ENCODE measurements around the gene CFAP73. TPM values are rescaled to one million over a fixed set of nuclear protein-coding genes. Genes with fewer than 3 reads are reported as not detected.

CFAP73 gene
- polyA plus RNA-seq, 1 of the 3 experiments (the other 2 are of a cell fraction): not detected

DNA sequence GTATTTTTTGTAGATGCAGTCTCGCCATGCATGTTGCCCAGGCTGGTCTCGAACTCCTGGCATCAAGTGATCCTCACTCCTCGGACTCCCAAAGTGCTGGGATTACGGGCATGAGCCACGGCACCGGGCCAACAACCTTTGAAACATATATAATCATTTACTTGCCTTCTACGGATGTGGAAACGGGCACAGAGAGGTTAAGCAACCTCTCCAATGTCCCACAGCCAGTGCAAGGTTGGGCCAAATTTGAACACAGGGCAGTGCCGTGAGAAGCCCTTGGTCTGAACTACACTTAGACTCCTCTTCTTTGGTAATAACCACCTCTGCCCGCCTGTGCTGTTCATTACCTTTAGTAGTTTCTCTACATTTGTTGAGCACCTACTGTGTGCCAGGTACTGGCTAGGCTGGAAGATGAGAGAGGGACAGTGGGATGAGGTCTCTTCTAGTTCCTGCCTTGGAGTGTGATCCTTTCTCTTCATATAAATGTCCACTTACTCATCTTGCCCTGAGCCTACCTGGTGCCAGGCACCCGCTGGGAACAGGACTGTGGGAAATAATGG, 33.6 kb downstream of the CFAP73 start:
- Histone ChIP-seq H3K9ac (no peak overlapping the region), H3K79me2 (ENCODE audit: insufficient read depth) (peaks cover 76% of the 10 kb centered on the region), H3K4me3 (ENCODE audit: low read depth in 2 of 2, low read length in 1 of 2) (no peak overlapping the region), H3K4me1 (ENCODE audit: control insufficient read depth in 1 of 2, insufficient read depth in 2 of 2, low read depth in 1 of 2, low read length in 1 of 2) (peaks cover 5 to 10% of the 10 kb centered on the region in 2 experiments; a peak in 2 of 4 replicates), H3K9me3 (no peaks in the 10 kb centered on the region), H3K36me3 (replicated peaks in 1 of 2; ENCODE audit: control insufficient read depth in 1 of 2, insufficient read depth in 2 of 2, low read length in 1 of 2) (peaks cover 20% of the 10 kb centered on the region in 2 experiments), H3K27me3 (ENCODE audit: insufficient read depth) (no peaks in the 10 kb centered on the region), H3F3A (replicated peaks; ENCODE audit: insufficient read depth) (peaks cover 9% of the 10 kb centered on the region), H3K27ac (ENCODE audit: low read depth in 2 of 2, low read length in 1 of 2) (no peak overlapping the region), H3K4me2 (no peak overlapping the region; the same call in 1 of the 2 replicates), H2AFZ (ENCODE audit: low read depth) (no peak overlapping the region), H4K20me1 (ENCODE audit: insufficient read depth) (peaks cover 6% of the 10 kb centered on the region), H3K9me2 (no peaks in the 10 kb centered on the region)
- ChIA-PET POLR2A (no interaction called here), CTCF (interaction anchor here (3.5 kb wide), 1 partner anchor 9 kb away, joined by 12 read pairs; no protein-coding TSS in a partner anchor)
- TF ChIP-seq YY1 (IDR thresholded peaks at IDR 0.05; ENCODE audit: low read depth) (no peak), EZH2phosphoT487 (IDR thresholded peaks at IDR 0.05; ENCODE audit: borderline replicate concordance, low read depth) (no peak), JUND (IDR thresholded peaks at IDR 0.05) (no peak), ELF1 (IDR thresholded peaks at IDR 0.05) (no peak), RAD21 (IDR thresholded peaks at IDR 0.05; ENCODE audit: low read length) (no peak), TCF12 (IDR thresholded peaks at IDR 0.05) (no peak), MEF2A (IDR thresholded peaks at IDR 0.05; ENCODE audit: borderline replicate concordance, low read depth) (no peak)
- TF ChIP-seq, protein P1, sequence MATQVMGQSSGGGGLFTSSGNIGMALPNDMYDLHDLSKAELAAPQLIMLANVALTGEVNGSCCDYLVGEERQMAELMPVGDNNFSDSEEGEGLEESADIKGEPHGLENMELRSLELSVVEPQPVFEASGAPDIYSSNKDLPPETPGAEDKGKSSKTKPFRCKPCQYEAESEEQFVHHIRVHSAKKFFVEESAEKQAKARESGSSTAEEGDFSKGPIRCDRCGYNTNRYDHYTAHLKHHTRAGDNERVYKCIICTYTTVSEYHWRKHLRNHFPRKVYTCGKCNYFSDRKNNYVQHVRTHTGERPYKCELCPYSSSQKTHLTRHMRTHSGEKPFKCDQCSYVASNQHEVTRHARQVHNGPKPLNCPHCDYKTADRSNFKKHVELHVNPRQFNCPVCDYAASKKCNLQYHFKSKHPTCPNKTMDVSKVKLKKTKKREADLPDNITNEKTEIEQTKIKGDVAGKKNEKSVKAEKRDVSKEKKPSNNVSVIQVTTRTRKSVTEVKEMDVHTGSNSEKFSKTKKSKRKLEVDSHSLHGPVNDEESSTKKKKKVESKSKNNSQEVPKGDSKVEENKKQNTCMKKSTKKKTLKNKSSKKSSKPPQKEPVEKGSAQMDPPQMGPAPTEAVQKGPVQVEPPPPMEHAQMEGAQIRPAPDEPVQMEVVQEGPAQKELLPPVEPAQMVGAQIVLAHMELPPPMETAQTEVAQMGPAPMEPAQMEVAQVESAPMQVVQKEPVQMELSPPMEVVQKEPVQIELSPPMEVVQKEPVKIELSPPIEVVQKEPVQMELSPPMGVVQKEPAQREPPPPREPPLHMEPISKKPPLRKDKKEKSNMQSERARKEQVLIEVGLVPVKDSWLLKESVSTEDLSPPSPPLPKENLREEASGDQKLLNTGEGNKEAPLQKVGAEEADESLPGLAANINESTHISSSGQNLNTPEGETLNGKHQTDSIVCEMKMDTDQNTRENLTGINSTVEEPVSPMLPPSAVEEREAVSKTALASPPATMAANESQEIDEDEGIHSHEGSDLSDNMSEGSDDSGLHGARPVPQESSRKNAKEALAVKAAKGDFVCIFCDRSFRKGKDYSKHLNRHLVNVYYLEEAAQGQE (IDR thresholded peaks at IDR 0.05; ENCODE audit: low read depth, low read length): no peak
- TF ChIP-seq, protein P2, sequence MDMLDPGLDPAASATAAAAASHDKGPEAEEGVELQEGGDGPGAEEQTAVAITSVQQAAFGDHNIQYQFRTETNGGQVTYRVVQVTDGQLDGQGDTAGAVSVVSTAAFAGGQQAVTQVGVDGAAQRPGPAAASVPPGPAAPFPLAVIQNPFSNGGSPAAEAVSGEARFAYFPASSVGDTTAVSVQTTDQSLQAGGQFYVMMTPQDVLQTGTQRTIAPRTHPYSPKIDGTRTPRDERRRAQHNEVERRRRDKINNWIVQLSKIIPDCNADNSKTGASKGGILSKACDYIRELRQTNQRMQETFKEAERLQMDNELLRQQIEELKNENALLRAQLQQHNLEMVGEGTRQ (IDR thresholded peaks at IDR 0.05; ENCODE audit: borderline replicate concordance, low read depth, low read length): no peak
- WGBS (ENCODE audit: low lambda C conversion rate): 93% methylated on average over 11 of the region's 11 CpGs
- DNase-seq: no peak

GRCh38 chr12:113184098-113184899, 34.8 kb downstream of the CFAP73 start:
- H3K9me3 ChIP-seq: no peaks in the 10 kb centered on the region
- no peak for DNase-seq
- peak overlapping the region; percentile 99 for H3K9ac ChIP-seq
- H3K79me2 ChIP-seq (ENCODE audit: insufficient read depth): peaks cover 81% of the 10 kb centered on the region
- WGBS (ENCODE audit: low lambda C conversion rate): 54% methylated on average over 16 of the region's 26 CpGs
- H3K4me3 ChIP-seq (ENCODE audit: low read depth in 2 of 2, low read length in 1 of 2): peak overlapping the region; percentile 76 to 92
- TF ChIP-seq TAF1 (IDR thresholded peaks at IDR 0.05; ENCODE audit: borderline replicate concordance, low read depth, low read length) (no peak), RXRA (IDR thresholded peaks at IDR 0.05; ENCODE audit: borderline replicate concordance, low read depth) (no peak), POLR2AphosphoS5 (IDR thresholded peaks at IDR 0.05; ENCODE audit: low read depth, low read length) (no peak), RFX5 (IDR thresholded peaks at IDR 0.05; ENCODE audit: low read length) (no peak), ELF1 (IDR thresholded peaks at IDR 0.05) (no peak), EP300 (IDR thresholded peaks at IDR 0.05; ENCODE audit: borderline replicate concordance in 1 of 2, low read depth in 1 of 2, low read length in 1 of 2) (no peak)
- TF ChIP-seq, protein P3, sequence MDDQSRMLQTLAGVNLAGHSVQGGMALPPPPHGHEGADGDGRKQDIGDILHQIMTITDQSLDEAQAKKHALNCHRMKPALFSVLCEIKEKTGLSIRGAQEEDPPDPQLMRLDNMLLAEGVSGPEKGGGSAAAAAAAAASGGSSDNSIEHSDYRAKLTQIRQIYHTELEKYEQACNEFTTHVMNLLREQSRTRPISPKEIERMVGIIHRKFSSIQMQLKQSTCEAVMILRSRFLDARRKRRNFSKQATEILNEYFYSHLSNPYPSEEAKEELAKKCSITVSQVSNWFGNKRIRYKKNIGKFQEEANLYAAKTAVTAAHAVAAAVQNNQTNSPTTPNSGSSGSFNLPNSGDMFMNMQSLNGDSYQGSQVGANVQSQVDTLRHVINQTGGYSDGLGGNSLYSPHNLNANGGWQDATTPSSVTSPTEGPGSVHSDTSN (IDR thresholded peaks at IDR 0.05): no peak
- TF ChIP-seq, protein P4, sequence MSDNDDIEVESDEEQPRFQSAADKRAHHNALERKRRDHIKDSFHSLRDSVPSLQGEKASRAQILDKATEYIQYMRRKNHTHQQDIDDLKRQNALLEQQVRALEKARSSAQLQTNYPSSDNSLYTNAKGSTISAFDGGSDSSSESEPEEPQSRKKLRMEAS (IDR thresholded peaks at IDR 0.05; ENCODE audit: low read depth): no peak
- peaks cover 15 to 16% of the 10 kb centered on the region in 2 experiments for H3K36me3 ChIP-seq (replicated peaks in 1 of 2; ENCODE audit: control insufficient read depth in 1 of 2, insufficient read depth in 2 of 2, low read length in 1 of 2)
- H3K27ac ChIP-seq (ENCODE audit: low read depth in 2 of 2, low read length in 1 of 2): peak overlapping the region; percentile 81 to 93; a peak in 3 of 4 replicates
- POLR2A ChIA-PET: no interaction called here
- no peaks in the 10 kb centered on the region for H3K9me2 ChIP-seq
- CTCF ChIA-PET: interaction anchor here (0.8 to 3.5 kb wide), 3 partner anchors 10 to 342 kb away, joined by 3 to 12 read pairs (median 4); no protein-coding TSS in a partner anchor
- peaks cover 9% of the 10 kb centered on the region for H3F3A ChIP-seq (replicated peaks; ENCODE audit: insufficient read depth)
- H3K4me1 ChIP-seq (ENCODE audit: control insufficient read depth in 1 of 2, insufficient read depth in 2 of 2, low read depth in 1 of 2, low read length in 1 of 2): peaks cover 5 to 10% of the 10 kb centered on the region in 2 experiments; a peak in 2 of 4 replicates
- H4K20me1 ChIP-seq (ENCODE audit: insufficient read depth): peaks cover 6% of the 10 kb centered on the region
- peak overlapping the region; percentile 90 for H2AFZ ChIP-seq (ENCODE audit: low read depth)
- H3K4me2 ChIP-seq: peak overlapping the region; percentile 95
- no peaks in the 10 kb centered on the region for H3K27me3 ChIP-seq (ENCODE audit: insufficient read depth)

All from SK-N-SH (cell line).